MM.1S (cell line): ENCODE results near the gene DCAF4.

ENCODE experiments used
- EZH2phosphoT487 ChIP-seq: fragments of 300-600 bp; sonication (generic); IDR thresholded peaks from 2 replicates; pipeline ENCODE4 v1.6.1; 2018; ENCODE audit warnings: antibody characterized with exemption, low read length
- TF ChIP-seq, protein P1 (sequence below): fragments of 300-600 bp; sonication (generic); IDR thresholded peaks from 2 replicates; pipeline ENCODE4 v1.5.1; 2016; ENCODE audit warnings: antibody characterized with exemption, low read length, mixed read lengths

DNA sequence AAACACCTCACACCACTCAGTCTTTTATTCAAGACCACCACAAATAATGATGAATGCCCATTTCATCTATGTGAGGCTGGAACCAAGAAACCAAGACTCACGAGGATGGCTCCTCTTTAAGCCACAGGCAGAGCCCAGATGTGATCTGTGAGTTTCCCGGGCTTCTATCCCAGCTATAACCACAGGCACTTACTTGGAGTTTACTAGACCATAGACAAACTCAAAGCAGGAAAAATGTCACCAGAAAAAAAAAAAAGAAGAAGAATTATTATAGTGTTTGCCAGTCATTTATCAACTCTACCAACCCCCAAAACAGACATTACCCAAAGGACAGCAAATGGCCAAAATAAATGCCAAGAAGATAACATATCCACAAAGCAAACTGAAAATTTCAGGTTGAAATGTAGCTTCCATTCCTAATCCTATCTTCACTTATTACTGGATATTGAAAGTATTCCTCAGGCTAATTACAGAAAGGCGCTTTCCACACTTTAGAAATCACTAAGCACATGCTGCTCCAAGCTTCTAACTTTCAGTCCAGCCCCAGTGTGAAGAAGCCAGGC, 56.0 kb downstream of the DCAF4 start:
- TF ChIP-seq, protein P1, sequence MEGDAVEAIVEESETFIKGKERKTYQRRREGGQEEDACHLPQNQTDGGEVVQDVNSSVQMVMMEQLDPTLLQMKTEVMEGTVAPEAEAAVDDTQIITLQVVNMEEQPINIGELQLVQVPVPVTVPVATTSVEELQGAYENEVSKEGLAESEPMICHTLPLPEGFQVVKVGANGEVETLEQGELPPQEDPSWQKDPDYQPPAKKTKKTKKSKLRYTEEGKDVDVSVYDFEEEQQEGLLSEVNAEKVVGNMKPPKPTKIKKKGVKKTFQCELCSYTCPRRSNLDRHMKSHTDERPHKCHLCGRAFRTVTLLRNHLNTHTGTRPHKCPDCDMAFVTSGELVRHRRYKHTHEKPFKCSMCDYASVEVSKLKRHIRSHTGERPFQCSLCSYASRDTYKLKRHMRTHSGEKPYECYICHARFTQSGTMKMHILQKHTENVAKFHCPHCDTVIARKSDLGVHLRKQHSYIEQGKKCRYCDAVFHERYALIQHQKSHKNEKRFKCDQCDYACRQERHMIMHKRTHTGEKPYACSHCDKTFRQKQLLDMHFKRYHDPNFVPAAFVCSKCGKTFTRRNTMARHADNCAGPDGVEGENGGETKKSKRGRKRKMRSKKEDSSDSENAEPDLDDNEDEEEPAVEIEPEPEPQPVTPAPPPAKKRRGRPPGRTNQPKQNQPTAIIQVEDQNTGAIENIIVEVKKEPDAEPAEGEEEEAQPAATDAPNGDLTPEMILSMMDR: no peak
- no peak for TF ChIP-seq EZH2phosphoT487
